ENCODE results near the gene EP400. TPM values are rescaled to one million over a fixed set of nuclear protein-coding genes. Genes with fewer than 3 reads are reported as not detected.

Gene EP400
- total RNA-seq, 8 experiments from 2014 or later, result 7.7 to 44.8 (median 17.2) TPM

GRCh38 chr12:132124766-132125425 is 175.2 kb downstream of the EP400 start:
- H3K4me1 ChIP-seq (replicated peaks in 1 of 2), result no peaks in the 10 kb centered on the region
- H3K4me3 ChIP-seq, result no peak overlapping the region
- 47 to 100% (median 97%) methylated on average over 1 to 14 of the region's 19 CpGs; no CpG with 5 or more reads in 2 of the 10 experiments for WGBS, 10 experiments
- H3K27ac ChIP-seq, result no peak overlapping the region
- in situ Hi-C loops (cut with MboI; ENCODE audit: low pct_unique_long_range_greater_than_20kb in 2 of 9, low sequenced_read_pairs in 9 of 9, unreplicated experiment in 9 of 9), result no loop called here
- ATAC-seq (replicated peaks in 6 of 8), result no peak

DNA sequence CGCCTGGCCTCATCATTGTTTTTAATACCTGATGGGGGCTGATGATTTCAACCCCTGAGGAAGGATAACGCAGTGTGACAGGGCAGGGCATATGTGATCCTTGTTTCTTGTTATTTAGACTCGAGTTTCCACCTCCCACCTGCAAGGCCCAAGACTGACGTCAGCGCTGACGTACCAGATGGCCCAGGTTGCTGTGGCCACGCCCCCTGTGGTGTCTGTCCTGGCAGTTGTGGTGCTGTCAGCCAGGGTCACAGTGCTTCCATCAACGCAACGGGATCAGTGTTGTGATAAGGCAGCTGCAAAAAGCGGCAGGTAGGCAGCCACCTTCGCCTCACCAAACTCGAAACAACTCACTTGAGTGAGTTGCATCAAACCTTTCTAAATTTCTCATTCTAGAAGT is 176.0 kb downstream of the EP400 start:
- ATAC-seq (replicated peaks in 6 of 8), result no peak
- in situ Hi-C loops (cut with MboI; ENCODE audit: low pct_unique_long_range_greater_than_20kb in 2 of 9, low sequenced_read_pairs in 9 of 9, unreplicated experiment in 9 of 9), result no loop called here
- WGBS, 10 experiments, result 91 to 100% (median 100%) methylated on average over 3 to 8 of the region's 12 CpGs; no CpG with 5 or more reads in 3 of the 10 experiments
- H3K27ac ChIP-seq, result no peak overlapping the region
- H3K4me3 ChIP-seq, result no peak overlapping the region
- H3K4me1 ChIP-seq (replicated peaks in 1 of 2), result no peaks in the 10 kb centered on the region

GRCh38 chr12:132127041-132127440 is 177.3 kb downstream of the EP400 start:
- in situ Hi-C loops (cut with MboI; ENCODE audit: low pct_unique_long_range_greater_than_20kb in 2 of 9, low sequenced_read_pairs in 9 of 9, unreplicated experiment in 9 of 9), result no loop called here
- H3K27ac ChIP-seq, result no peak overlapping the region
- no peaks in the 10 kb centered on the region for H3K4me1 ChIP-seq (replicated peaks in 1 of 2)
- H3K4me3 ChIP-seq, result no peak overlapping the region
- 95 to 100% (median 100%) methylated on average over 1 to 5 of the region's 8 CpGs; no CpG with 5 or more reads in 2 of the 10 experiments for WGBS, 10 experiments
- no peak for ATAC-seq (replicated peaks in 6 of 8)

DNA sequence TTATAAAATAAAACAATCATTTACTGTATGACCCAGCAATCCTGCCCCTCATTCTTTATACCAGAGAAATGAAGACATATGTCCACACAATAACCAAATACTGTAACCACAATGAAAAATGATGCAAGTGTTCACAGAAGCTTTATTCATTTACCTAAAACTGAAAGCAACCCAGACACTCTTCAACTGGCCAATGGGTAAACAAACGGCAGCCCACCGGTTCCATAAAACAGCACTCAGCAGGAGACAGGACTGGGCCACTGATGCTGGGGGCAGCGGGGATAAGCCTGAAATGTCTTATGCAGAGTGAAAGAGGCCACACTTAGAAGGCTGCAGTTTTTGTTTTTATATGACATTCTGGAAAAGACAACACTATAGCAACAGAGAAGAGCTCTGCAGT is 179.3 kb downstream of the EP400 start:
- no peaks in the 10 kb centered on the region for H3K4me1 ChIP-seq (replicated peaks in 1 of 2)
- in situ Hi-C loops (cut with MboI; ENCODE audit: low pct_unique_long_range_greater_than_20kb in 2 of 9, low sequenced_read_pairs in 9 of 9, unreplicated experiment in 9 of 9), result no loop called here
- no peak overlapping the region for H3K4me3 ChIP-seq
- 88 to 100% (median 100%) methylated on average over 1 to 3 of the region's 3 CpGs; no CpG with 5 or more reads in 4 of the 10 experiments for WGBS, 10 experiments
- no peak for ATAC-seq (replicated peaks in 6 of 8)
- no peak overlapping the region for H3K27ac ChIP-seq

- no peaks in the 10 kb centered on the region for H3K4me1 ChIP-seq (replicated peaks in 1 of 2)
- in situ Hi-C loops (cut with MboI; ENCODE audit: low pct_unique_long_range_greater_than_20kb in 2 of 9, low sequenced_read_pairs in 9 of 9, unreplicated experiment in 9 of 9), result no loop called here
- H3K4me3 ChIP-seq, result no peak overlapping the region
- 79 to 100% (median 96%) methylated on average over 1 to 7 of the region's 14 CpGs; no CpG with 5 or more reads in 3 of the 10 experiments for WGBS, 10 experiments
- no peak for ATAC-seq (replicated peaks in 6 of 8)
- no peak overlapping the region for H3K27ac ChIP-seq
These were observed 180.9 kb downstream of the EP400 start for GRCh38 chr12:132130690-132131089.

Other genes with a start within 250 kb of the EP400 start
- gene SFSWAP, start 238.9 kb upstream of the EP400 start, total RNA-seq, result 10 to 100 TPM; 25.2 to 84.4 (median 29.3) TPM
- gene MMP17, start 121.5 kb upstream of the EP400 start, total RNA-seq, result 100 to 1,000 TPM in 1 of 8 experiments, 10 to 100 TPM in 6, 1 to 10 TPM in 1; 8.2 to 118 (median 15.3) TPM
- 10 to 100 TPM in 7 of 8 experiments, 1 to 10 TPM in 1; 9.8 to 37.9 (median 20.1) TPM for gene ULK1, start 55.3 kb upstream of the EP400 start, total RNA-seq
- 10 to 100 TPM in 4 of 8 experiments, 1 to 10 TPM in 4; 3.1 to 51.2 (median 10.5) TPM for gene PUS1, start 20.7 kb upstream of the EP400 start, total RNA-seq
- 10 to 100 TPM in 5 of 8 experiments, 1 to 10 TPM in 3; 4.5 to 27.4 (median 12.7) TPM for gene DDX51, start 194.4 kb downstream of the EP400 start, total RNA-seq
- gene NOC4L, start 194.5 kb downstream of the EP400 start, total RNA-seq, result 10 to 100 TPM in 7 of 8 experiments, 1 to 10 TPM in 1; 7.7 to 29.0 (median 16.1) TPM